GM18498 (cell line): ENCODE measurements around the gene IL10.
"Not testable (repeated sequence)": the region's sequence is repeated elsewhere in the genome, so short reads cannot be mapped to it uniquely, and the experiment has no call there.

Experiments
- ATAC-seq: cut with Tn5 transposase; IDR thresholded peaks from one replicate; pipeline ENCODE4 v1.9.1; 2021; ENCODE audit warnings: mild to moderate bottlenecking, moderate library complexity; ENCODE audit not compliant: unreplicated experiment

Gene IL10

GRCh38 chr1:206794294-206794908, 22.1 kb upstream of the IL10 start:
- ATAC-seq = no peak

GRCh38 chr1:206793620-206794019, 21.3 kb upstream of the IL10 start:
- no peak for ATAC-seq

- ATAC-seq = peak; percentile 36
These were observed 20.8 kb upstream of the IL10 start for GRCh38 chr1:206792939-206793607.

- no peak for ATAC-seq
These were observed 18.4 kb upstream of the IL10 start for GRCh38 chr1:206790502-206791250.

GRCh38 chr1:206788487-206789050, 16.3 kb upstream of the IL10 start:
- no peak for ATAC-seq

GRCh38 chr1:206787891-206788290, 15.6 kb upstream of the IL10 start:
- no peak for ATAC-seq

GRCh38 chr1:206786212-206786886, 14.1 kb upstream of the IL10 start:
- no peak for ATAC-seq

- no peak for ATAC-seq
These were observed 13.0 kb upstream of the IL10 start for GRCh38 chr1:206785182-206785765.

GRCh38 chr1:206784471-206784903, 12.2 kb upstream of the IL10 start:
- ATAC-seq = peak; percentile 68

- ATAC-seq = no peak
These were observed 11.2 kb upstream of the IL10 start for GRCh38 chr1:206783506-206783905.

- ATAC-seq = peak; percentile 54
These were observed 10.2 kb upstream of the IL10 start for GRCh38 chr1:206782448-206782847.

- no peak for ATAC-seq
These were observed 7.3 kb upstream of the IL10 start for GRCh38 chr1:206779638-206780037.

GRCh38 chr1:206778911-206779310, 6.6 kb upstream of the IL10 start:
- ATAC-seq = not testable (repeated sequence)

GRCh38 chr1:206778031-206778430, 5.7 kb upstream of the IL10 start:
- ATAC-seq = no peak

GRCh38 chr1:206776229-206776628, 3.9 kb upstream of the IL10 start:
- no peak for ATAC-seq

GRCh38 chr1:206774093-206774492, 1.8 kb upstream of the IL10 start:
- no peak for ATAC-seq

GRCh38 chr1:206771338-206771692, 979 bp downstream of the IL10 start:
- no peak for ATAC-seq

GRCh38 chr1:206770531-206771337, 1.6 kb downstream of the IL10 start, which contains the start of gene IL19:
Gene IL19, plus strand, starts transcription at chr1:206770773. Its CDS starts 65,890 bp downstream, at chr1:206836663.
- ATAC-seq = no peak

GRCh38 chr1:206769304-206769731, 3.0 kb downstream of the IL10 start:
- peak; percentile 75 for ATAC-seq
